Right lobe of liver (tissue), 6 donors: ENCODE results near the gene ASB18. TPM values are rescaled to one million over a fixed set of nuclear protein-coding genes. Genes with fewer than 3 reads are reported as not detected.

Experiments
- ATAC-seq, 4 donors: fragments of 200-7000 bp; cut with Tn5 transposase; one replicate each; pipeline ENCODE4 v1.9.1; 2020; ENCODE audit warnings: mild to moderate bottlenecking in 4 of 4, moderate library complexity in 4 of 4
- DNase-seq, 3 donors: peaks; one replicate each; pipeline ENCODE4 v3.0.0-alpha.2; 2020
- H3K27ac ChIP-seq, 3 donors: fragments of 200-600 bp; one replicate each; pipeline ENCODE4 v1.8.0; 2022
- H3K27me3 ChIP-seq, 2 donors: fragments of 200-600 bp; one replicate each; pipeline ENCODE4 v1.8.0; 2022
- H3K36me3 ChIP-seq, 4 donors: fragments of 200-600 bp; sonication (generic) in 1 of 4; one replicate each; pipeline versions ENCODE4 v1.5.1 to v1.8.0; 2017 to 2022; ENCODE audit warnings: control low read depth in 1 of 4
- H3K4me1 ChIP-seq, 4 donors: fragments of 200-600 bp; sonication (generic) in 1 of 4; one replicate each; pipeline versions ENCODE4 v1.5.1 to v1.8.0; 2017 to 2022; ENCODE audit warnings: control low read depth in 1 of 4
- H3K4me3 ChIP-seq, 3 donors: fragments of 200-600 bp; one replicate each; pipeline ENCODE4 v1.8.0; 2022
- H3K9me3 ChIP-seq, 4 donors: fragments of 200-600 bp; sonication (generic) in 1 of 4; one replicate each; pipeline versions ENCODE4 v1.5.1 to v1.8.0; 2017 to 2022; ENCODE audit warnings: control low read depth in 1 of 4
- CTCF ChIP-seq, 4 donors: fragments of 200-600 bp in 3 of 4; fragments of 450-650 bp in 1 of 4; IDR thresholded peaks; one replicate each; pipeline versions ENCODE4 v1.5.1 to v1.8.0; 2016 to 2022; ENCODE audit warnings: antibody characterized with exemption in 4 of 4, mild to moderate bottlenecking in 2 of 4
- POLR2A ChIP-seq: fragments of 450-650 bp; IDR thresholded peaks from one replicate; pipeline ENCODE4 v1.6.1; 2017; ENCODE audit warnings: antibody characterized with exemption, mild to moderate bottlenecking
- WGBS: methylation state at CpG from one replicate; pipeline ENCODE4 v1.1.6; 2018; ENCODE audit warnings: low coverage, low lambda C conversion rate; ENCODE audit not compliant: insufficient coverage; ENCODE audit errors: missing lambda C conversion rate; 5-methylcytosine and 5-hydroxymethylcytosine counted together
- intact Hi-C, 2 donors: fragments of 100-400 bp; cut with DNase I; formaldehyde crosslinking; loops; one replicate each; pipeline versions ENCODE4 v1.11.2 to v1.14.1; 2022
- total RNA-seq, 6 experiments: library from RNA; depleted of rRNA in 2 of 6; stranded (reverse); fragments of >200 nt in 2 of 6; fragmentation: NEBNext Ultra II Directional in 3 of 6; extraction: Animal tissue kit (Norgen Biotek cat#: 25700) in 3 of 6; gene quantifications; one replicate each; pipeline versions ENCODE4 v1.1.0 to v1.2.4, GENCODE V29; 2016 to 2023
- donor health status: DM: no; HTN: yes; CAD: no.
- donor health status: DM: no; HTN: no; CAD: no.
- donor health status: DM: no; HTN: no; CAD: no.
- donor health status: DM: no; HTN: yes; CAD: no.
- donor health status: DM: no; HTN: yes; CAD: no.

Gene ASB18
- total RNA-seq, 6 experiments from 2014 or later: not detected

- H3K27ac ChIP-seq: no peak overlapping the region
- H3K27me3 ChIP-seq: peaks cover 0 to 48% of the 10 kb centered on the region in 2 donors
- 27% methylated on average over 7 of the region's 21 CpGs for WGBS
- DNase-seq (no peak), ATAC-seq (no peak)
- peaks cover 0 to 18% (median 0%) of the 10 kb centered on the region in 4 donors for H3K4me1 ChIP-seq
- intact Hi-C loops: no loop called here
- no peak for TF ChIP-seq CTCF (IDR thresholded peaks at IDR 0.05)
- TF ChIP-seq POLR2A: no peak
- no peaks in the 10 kb centered on the region for H3K36me3 ChIP-seq
- no peak overlapping the region for H3K4me3 ChIP-seq
- H3K9me3 ChIP-seq: no peaks in the 10 kb centered on the region
These were observed 87.3 kb downstream of the ASB18 start for GRCh38 chr2:236176951-236177350.

GRCh38 chr2:236176417-236176816 is 87.8 kb downstream of the ASB18 start:
- intact Hi-C loops: no loop called here
- H3K27me3 ChIP-seq: peaks cover 0 to 50% of the 10 kb centered on the region in 2 donors
- TF ChIP-seq CTCF (IDR thresholded peaks at IDR 0.05) (peak; percentile 18 to 59 (median 49)), POLR2A (no peak)
- no peak overlapping the region for H3K27ac ChIP-seq
- no peaks in the 10 kb centered on the region for H3K9me3 ChIP-seq
- DNase-seq: no peak
- no peak overlapping the region for H3K4me3 ChIP-seq
- H3K4me1 ChIP-seq: peaks cover 0 to 18% (median 0%) of the 10 kb centered on the region in 4 donors
- 6% methylated on average over 7 of the region's 7 CpGs for WGBS
- H3K36me3 ChIP-seq: no peaks in the 10 kb centered on the region
- peak; percentile 56 to 76 (median 66) for ATAC-seq

- intact Hi-C loops: no loop called here
- WGBS: 28% methylated on average over 6 of the region's 6 CpGs
- Histone ChIP-seq H3K27me3 (peaks cover 6 to 52% of the 10 kb centered on the region in 2 donors), H3K36me3 (no peaks in the 10 kb centered on the region), H3K27ac (no peak overlapping the region), H3K9me3 (no peaks in the 10 kb centered on the region), H3K4me3 (no peak overlapping the region), H3K4me1 (peaks cover 0 to 18% (median 0%) of the 10 kb centered on the region in 4 donors)
- DNase-seq: no peak
- no peak for ATAC-seq
- TF ChIP-seq CTCF (IDR thresholded peaks at IDR 0.05): no peak
- TF ChIP-seq POLR2A: no peak
These were observed 88.6 kb downstream of the ASB18 start for GRCh38 chr2:236175548-236176150.

- no peak overlapping the region for H3K4me3 ChIP-seq
- H3K27me3 ChIP-seq: peaks cover 14 to 49% of the 10 kb centered on the region in 2 donors
- peaks cover 0 to 10% (median 0%) of the 10 kb centered on the region in 4 donors for H3K4me1 ChIP-seq
- no peak overlapping the region for H3K27ac ChIP-seq
- intact Hi-C loops: no loop called here
- TF ChIP-seq POLR2A (no peak), CTCF (IDR thresholded peaks at IDR 0.05) (no peak)
- DNase-seq (no peak), ATAC-seq (no peak)
- 10% methylated on average over 13 of the region's 23 CpGs for WGBS
- H3K9me3 ChIP-seq: no peaks in the 10 kb centered on the region
- H3K36me3 ChIP-seq: no peaks in the 10 kb centered on the region
These were observed 90.2 kb downstream of the ASB18 start for GRCh38 chr2:236173729-236174607.
